Neural crest cell (in vitro differentiated cells): Measurements from ENCODE around the gene B2M. TPM values are rescaled to one million over a fixed set of nuclear protein-coding genes. Genes with fewer than 3 reads are reported as not detected.
"Not testable (repeated sequence)": the region's sequence is repeated elsewhere in the genome, so short reads cannot be mapped to it uniquely, and the experiment has no call there.

Experiments used
- DNase-seq: peaks from one replicate; pipeline ENCODE4 v3.0.0; 2021; ENCODE audit warnings: low read depth, mixed read lengths, low spot score
- H3K27ac Mint-ChIP-seq: one replicate; pipeline ENCODE4 v1.8.0; 2021; ENCODE audit warnings: mild to moderate bottlenecking, mixed read lengths; ENCODE audit not compliant: unreplicated experiment
- H3K27me3 Mint-ChIP-seq: 2 replicates; pipeline ENCODE4 v1.8.0; 2021; ENCODE audit warnings: low read depth, mild to moderate bottlenecking, mixed read lengths
- H3K36me3 Mint-ChIP-seq: 2 replicates; pipeline ENCODE4 v1.8.0; 2021; ENCODE audit warnings: low read depth, mild to moderate bottlenecking, mixed read lengths
- H3K4me1 Mint-ChIP-seq: 2 replicates; pipeline ENCODE4 v1.8.0; 2021; ENCODE audit warnings: mixed read lengths
- H3K4me3 Mint-ChIP-seq: one replicate; pipeline ENCODE4 v1.8.0; 2021; ENCODE audit warnings: mild to moderate bottlenecking, mixed read lengths
- H3K9me3 Mint-ChIP-seq: 2 replicates; pipeline ENCODE4 v1.8.0; 2021; ENCODE audit warnings: mixed read lengths
- total RNA-seq: library from RNA; stranded (reverse); gene quantifications from 2 replicates; pipeline ENCODE4 v1.2.1, GENCODE V29; 2021
- TF ChIP-seq, protein P1 (sequence below): fragments of 200-600 bp; sonication (generic); conservative IDR thresholded peaks from 2 replicates; pipeline ENCODE4 v1.5.0; 2021; ENCODE audit warnings: antibody characterized with exemption, mild to moderate bottlenecking

Gene B2M
- total RNA-seq, 1 donor from 2014 or later = 95.2 TPM

DNA sequence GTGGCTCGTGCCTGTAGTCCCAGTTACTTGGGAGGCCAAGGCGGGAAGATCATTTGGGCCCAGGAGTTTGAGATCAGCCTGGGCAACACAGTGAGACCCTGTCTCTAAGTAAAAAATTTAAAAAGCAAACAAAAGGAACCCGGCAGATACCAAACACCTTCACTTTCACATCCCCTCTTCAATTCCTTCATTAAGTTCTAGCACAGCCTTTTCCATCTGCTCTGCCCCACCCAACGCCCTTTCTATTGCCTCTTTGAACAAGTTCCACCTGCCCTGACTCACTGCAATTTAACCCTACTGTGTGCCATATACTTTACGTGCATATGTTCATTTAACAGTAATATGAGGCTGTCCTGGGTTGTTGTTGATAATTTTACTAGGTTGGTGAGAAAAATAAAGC is 35.4 kb upstream of the B2M start:
- no peaks in the 10 kb centered on the region for H3K4me1 Mint-ChIP-seq
- DNase-seq = no peak
- no peaks in the 10 kb centered on the region for H3K36me3 Mint-ChIP-seq
- H3K27me3 Mint-ChIP-seq = peaks cover 37% of the 10 kb centered on the region
- no peak overlapping the region for H3K4me3 Mint-ChIP-seq
- TF ChIP-seq, protein P1, sequence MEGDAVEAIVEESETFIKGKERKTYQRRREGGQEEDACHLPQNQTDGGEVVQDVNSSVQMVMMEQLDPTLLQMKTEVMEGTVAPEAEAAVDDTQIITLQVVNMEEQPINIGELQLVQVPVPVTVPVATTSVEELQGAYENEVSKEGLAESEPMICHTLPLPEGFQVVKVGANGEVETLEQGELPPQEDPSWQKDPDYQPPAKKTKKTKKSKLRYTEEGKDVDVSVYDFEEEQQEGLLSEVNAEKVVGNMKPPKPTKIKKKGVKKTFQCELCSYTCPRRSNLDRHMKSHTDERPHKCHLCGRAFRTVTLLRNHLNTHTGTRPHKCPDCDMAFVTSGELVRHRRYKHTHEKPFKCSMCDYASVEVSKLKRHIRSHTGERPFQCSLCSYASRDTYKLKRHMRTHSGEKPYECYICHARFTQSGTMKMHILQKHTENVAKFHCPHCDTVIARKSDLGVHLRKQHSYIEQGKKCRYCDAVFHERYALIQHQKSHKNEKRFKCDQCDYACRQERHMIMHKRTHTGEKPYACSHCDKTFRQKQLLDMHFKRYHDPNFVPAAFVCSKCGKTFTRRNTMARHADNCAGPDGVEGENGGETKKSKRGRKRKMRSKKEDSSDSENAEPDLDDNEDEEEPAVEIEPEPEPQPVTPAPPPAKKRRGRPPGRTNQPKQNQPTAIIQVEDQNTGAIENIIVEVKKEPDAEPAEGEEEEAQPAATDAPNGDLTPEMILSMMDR = no peak
- H3K9me3 Mint-ChIP-seq = no peaks in the 10 kb centered on the region
- no peak overlapping the region for H3K27ac Mint-ChIP-seq

DNA sequence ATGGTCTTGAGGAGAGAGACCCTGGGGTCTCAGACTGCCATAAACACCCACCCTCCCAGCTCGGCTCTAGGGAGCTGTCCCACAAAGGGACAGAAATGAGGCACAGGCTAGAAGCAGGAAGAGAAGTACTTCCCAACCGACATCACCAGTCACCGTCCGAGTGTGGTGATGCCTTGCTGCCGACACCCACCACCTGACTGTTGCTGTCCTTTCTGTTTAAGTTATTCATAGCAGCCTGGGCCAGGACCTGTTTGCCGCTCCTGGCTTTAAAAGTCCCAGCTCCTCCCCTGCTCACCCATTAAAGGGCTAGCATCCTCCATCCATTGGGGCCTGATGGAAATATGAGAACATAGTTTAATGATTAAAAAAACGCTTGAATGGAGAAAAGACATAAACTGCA is 34.6 kb upstream of the B2M start:
- no peaks in the 10 kb centered on the region for H3K36me3 Mint-ChIP-seq
- TF ChIP-seq, protein P1 = no peak
- no peaks in the 10 kb centered on the region for H3K9me3 Mint-ChIP-seq
- no peak for DNase-seq
- no peak overlapping the region for H3K4me3 Mint-ChIP-seq
- no peaks in the 10 kb centered on the region for H3K4me1 Mint-ChIP-seq
- H3K27me3 Mint-ChIP-seq = peaks cover 44% of the 10 kb centered on the region
- H3K27ac Mint-ChIP-seq = no peak overlapping the region

DNA sequence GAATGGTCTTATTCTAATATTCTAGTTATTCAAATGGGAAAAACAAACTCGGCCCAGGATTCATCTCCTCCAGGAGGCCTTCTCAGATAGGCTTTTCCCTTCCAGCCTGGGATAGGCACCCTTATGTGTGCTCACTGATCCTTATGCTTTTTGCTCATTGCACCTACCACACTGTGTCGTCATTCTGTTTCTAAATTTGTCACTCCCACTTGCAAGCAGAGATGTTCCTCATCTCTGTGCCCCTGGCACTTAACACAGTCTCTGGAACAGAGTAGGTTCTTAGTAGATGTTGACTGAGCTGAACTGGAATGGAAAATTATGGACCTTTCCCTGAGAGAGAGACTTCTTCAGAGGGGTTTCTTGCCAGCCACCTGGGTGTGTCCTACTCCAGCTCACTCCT is 29.1 kb upstream of the B2M start:
- no peaks in the 10 kb centered on the region for H3K4me1 Mint-ChIP-seq
- TF ChIP-seq, protein P1 = no peak
- no peaks in the 10 kb centered on the region for H3K9me3 Mint-ChIP-seq
- peaks cover 47% of the 10 kb centered on the region for H3K27me3 Mint-ChIP-seq
- H3K27ac Mint-ChIP-seq = no peak overlapping the region
- DNase-seq = no peak
- no peaks in the 10 kb centered on the region for H3K36me3 Mint-ChIP-seq
- H3K4me3 Mint-ChIP-seq = no peak overlapping the region

DNA sequence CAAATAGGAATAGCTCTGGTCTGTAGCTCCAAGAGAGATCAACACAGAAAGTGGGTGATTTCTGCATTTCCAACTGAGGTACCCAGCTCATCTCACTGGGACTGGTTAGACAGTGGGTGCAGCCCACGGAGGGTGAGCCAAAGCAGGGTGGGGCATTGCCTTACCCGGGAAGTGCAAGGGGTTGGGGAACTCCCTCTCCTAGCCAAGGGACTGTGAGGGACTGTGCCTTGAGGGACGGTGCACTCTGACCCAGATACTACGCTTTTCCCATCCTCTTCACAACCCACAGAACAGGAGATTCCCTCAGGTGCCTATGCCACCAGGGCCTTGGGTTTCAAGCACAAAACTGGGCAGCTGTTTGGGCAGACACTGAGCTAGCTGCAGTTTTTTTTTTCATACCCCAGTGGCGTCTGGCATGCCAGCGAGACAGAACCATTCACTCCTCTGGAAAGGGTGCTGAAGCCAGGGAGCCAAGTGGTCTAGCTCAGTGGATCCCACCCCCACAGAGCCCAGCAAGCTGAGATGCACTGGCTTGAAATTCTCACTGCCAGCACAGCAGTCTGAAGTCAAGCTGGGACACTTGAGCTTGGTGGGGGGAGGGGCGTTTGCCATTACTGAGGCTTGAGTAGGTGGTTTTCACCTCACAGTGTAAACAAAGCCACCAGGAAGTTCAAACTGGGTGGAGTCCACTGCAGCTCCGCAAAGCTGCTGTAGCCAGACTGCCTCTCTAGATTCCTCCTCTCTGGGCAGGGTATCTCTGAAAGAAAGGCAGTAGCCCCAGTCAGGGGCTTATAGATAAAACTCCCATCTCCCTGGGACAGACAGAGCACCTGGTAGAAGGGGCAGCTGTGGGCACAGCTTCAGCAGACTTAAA is 28.3 kb upstream of the B2M start:
- not testable (repeated sequence) for H3K4me3 Mint-ChIP-seq, H3K27ac Mint-ChIP-seq, H3K4me1 Mint-ChIP-seq, DNase-seq, H3K36me3 Mint-ChIP-seq, H3K9me3 Mint-ChIP-seq
- H3K27me3 Mint-ChIP-seq = peaks cover 48% of the 10 kb centered on the region

DNA sequence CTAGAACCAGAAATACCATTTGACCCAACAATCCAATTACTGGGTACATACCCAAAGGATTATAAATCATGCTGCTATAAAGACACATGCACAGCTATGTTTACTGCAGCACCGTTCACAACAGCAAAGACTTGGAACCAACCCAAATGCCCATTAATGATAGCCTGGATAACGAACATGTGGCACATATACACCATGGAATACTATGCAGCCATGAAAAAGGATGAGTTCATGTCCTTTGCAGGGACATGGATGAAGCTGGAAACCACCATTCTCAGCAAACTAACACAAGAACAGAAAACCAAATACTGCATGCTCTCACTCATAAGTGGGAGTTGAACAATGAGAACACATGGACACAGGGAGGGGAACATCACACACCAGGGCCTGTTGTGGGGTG is 22.0 kb upstream of the B2M start:
- H3K36me3 Mint-ChIP-seq, H3K9me3 Mint-ChIP-seq, H3K4me3 Mint-ChIP-seq, H3K27ac Mint-ChIP-seq, H3K4me1 Mint-ChIP-seq, DNase-seq: not testable (repeated sequence)
- H3K27me3 Mint-ChIP-seq = peaks cover 17% of the 10 kb centered on the region

DNA sequence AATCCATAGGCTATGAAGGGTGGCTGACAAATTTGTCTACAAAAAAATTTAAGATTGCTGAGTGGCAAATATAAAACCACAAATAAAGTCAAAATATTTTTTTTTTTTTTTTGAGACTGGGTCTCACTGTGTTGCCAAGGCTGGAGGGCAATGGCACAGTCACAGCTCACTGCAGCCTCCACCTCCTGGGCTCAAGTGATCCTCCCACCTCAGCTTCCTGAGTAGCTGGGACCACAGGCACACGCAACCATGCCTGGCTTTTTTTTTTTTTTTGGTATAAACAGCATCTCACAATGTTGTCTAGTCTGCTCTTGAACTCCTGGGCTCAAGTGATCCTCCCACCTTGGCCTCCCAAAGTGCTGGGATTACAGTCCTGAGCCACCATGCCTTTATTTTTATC is 21.1 kb upstream of the B2M start:
- peaks cover 16% of the 10 kb centered on the region for H3K27me3 Mint-ChIP-seq
- H3K4me1 Mint-ChIP-seq, H3K27ac Mint-ChIP-seq, H3K9me3 Mint-ChIP-seq, H3K4me3 Mint-ChIP-seq, DNase-seq, H3K36me3 Mint-ChIP-seq: not testable (repeated sequence)

DNA sequence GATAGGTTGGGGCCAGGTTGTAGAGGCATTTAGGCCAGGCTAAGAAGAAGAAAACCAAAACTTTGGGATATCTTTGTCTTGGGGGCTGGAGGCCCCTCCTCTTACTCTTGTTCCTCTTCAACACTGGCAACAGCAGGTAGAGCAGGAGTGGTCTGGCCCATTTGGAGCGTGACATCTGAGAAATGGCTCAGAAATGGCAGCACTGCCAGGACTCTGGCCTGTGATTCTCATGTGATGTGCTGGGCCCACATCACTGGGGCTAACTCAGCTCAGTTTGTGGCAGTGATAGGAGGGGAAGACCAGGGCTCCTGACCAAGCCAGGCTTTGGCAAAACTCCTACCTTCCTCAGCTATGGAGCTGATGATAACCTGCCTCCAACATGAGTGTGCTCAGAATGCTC is 18.7 kb upstream of the B2M start:
- H3K4me3 Mint-ChIP-seq = no peak overlapping the region
- no peak for DNase-seq
- peaks cover 5% of the 10 kb centered on the region for H3K9me3 Mint-ChIP-seq
- H3K4me1 Mint-ChIP-seq = no peaks in the 10 kb centered on the region
- no peak overlapping the region for H3K27ac Mint-ChIP-seq
- TF ChIP-seq, protein P1 = no peak
- peaks cover 18% of the 10 kb centered on the region for H3K27me3 Mint-ChIP-seq
- no peaks in the 10 kb centered on the region for H3K36me3 Mint-ChIP-seq
